Activated gamma-delta T cell treated with Interleukin-2 at 50 U/mL for 16 hours (primary cell): ENCODE data around the gene HACD3.
"Not testable (repeated sequence)": the region's sequence is repeated elsewhere in the genome, so short reads cannot be mapped to it uniquely, and the experiment has no call there.

Source experiments
- DNase-seq: peaks from one replicate; pipeline ENCODE4 v3.0.0-alpha.2; 2020

The HACD3 gene

DNA sequence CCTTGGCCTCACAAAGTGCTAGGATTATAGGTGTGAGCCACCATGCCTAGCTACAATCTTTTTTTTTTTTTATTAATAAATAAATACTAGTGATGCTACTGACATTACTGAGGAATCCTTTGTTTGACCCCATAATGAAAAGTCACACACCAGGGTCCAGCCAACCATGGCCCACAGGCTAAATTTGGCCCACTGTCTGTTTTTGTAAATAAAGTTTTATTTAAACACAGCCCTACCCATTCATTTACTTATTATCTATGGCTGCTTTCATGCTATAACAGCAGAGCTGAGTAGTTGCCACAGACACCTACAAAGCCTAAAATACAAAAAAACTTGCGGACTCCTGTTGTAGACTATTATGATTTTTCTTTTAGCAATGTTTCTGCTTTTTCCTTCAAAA, 73.3 kb downstream of the HACD3 start:
- no peak for DNase-seq

DNA sequence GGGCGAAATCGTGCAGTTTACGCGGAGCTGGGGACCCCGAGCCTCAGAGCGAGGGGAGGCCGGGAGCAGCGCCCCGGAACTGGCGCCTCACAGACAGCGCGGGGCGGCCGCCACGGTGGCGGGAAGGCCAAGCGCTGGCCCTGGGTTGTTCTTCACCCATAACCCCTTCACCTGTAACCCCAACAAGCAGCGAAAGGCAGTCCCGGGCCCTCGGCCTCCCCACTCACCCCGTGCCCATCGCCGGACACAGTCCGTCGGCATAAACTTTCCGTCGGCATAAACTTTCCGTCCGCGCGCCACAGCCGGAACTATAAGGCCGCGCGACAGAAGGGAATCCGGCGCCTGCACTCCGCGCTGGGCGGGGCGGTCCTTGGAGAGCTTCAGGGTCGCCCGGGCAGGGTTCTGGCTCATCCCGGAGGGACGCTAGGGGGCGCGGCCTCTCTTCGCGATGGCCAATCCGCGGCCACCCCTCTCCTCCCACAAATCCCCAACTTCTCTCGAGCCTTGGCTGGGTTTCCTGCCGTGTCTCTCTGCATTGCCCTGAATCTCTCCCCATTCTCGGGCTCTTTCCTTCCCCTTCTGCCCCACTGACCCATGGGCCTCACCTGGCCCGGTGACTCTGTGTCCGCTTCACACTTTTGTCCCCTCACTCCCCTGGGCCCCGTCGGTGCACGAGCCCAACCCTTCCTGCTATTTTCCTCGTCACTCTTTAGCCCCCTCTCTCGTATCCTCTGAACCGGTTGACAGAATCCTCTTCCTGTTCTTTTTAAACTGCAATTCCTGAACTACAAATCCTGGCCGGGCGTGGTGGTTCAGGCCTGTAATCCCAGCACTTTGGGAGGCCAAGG, 80.8 kb downstream of the HACD3 start, which contains the start of gene INTS14:
TSS of gene INTS14 (minus strand) at position 261 of the 848 bp plus-strand sequence. CDS start 3,751 bp downstream, outside the sequence.
- peak; percentile 90 for DNase-seq

DNA sequence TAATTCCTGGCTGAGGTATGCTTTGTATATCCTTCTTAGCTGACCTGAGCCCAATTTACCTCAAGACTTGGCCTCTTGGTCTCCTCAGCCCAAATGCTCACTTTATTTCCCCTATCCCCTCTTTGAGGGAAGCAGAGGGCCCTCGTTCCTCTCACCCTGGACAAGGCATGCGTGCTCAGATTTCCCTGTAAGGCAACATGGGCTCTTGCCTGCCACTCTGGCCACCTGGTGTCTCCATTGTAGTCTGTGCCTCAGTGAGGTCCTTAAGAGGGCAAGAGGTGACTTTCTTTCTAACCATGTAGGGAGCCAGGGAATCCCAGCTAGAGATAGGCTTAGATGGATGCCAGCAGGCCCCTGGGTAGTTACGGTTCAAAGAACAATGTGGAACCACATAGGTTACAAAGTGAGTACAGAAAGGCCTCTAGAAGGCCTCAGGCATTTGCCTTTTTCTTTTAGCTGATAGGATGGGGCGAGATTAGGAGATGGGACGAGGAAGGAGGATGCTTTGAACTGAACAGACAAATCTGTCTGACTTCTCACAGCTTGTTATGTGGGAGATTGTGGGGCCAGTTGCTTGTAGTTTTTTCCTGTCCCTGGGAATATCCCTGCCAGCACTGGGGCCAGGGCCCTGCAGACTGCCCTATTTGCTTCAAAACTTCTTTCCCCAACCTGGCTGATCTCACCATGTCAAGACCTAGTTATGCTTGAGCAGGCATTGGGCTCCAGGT, 81.8 kb downstream of the HACD3 start:
- no peak for DNase-seq

DNA sequence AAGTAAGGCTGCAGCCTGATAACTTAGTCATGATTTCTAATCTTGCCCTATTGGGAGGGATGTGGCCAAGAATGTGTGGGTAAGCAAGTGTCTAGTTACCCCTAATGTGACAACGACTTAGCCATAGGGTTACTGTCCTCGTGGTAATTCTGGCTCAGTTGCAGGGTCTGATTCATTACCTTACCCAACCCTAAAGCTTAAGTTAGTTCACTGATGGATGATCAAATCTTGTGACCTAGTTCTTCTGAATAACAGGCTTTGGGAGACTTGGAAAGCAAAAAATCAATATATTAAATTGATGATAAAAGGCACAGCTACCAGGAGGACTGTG, 82.3 kb downstream of the HACD3 start:
- no peak for DNase-seq

DNA sequence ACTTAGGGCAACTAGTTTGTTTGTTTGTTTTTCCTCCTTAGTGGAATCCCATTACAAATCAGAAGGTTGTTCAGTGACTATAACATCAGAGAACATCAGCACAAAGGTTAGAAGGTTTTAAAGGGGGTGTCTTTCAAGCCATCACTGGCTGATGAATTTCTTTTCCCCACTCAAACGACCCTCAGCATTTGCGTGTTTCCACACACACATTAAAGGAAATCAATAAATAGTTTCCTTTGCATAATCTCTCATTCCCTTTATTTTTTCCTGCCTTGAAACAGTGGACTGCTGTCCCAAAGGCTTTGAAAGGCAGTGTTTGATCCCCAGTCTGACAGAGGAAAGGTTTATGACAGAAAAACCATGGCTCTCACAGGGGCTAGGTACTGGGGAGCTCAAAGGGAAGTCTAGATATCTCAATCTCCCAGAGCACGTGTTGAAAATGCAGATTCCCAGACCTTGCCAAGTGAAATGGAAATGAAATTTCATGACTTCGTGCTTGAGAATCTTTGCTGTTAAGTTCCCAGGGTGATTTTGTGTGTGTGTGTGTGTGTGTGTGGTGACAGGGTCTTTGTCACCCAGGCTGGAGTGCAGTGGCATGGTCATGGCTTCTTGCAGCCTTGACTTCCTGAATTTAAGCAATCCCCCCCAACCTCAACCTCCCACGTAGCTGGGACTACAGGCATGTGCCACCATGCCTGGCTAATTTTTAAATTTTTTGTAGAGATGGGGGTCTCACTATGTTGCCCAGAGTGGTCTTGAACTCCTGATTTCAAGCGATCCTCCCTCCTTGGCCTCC, 82.9 kb downstream of the HACD3 start:
- no peak for DNase-seq

DNA sequence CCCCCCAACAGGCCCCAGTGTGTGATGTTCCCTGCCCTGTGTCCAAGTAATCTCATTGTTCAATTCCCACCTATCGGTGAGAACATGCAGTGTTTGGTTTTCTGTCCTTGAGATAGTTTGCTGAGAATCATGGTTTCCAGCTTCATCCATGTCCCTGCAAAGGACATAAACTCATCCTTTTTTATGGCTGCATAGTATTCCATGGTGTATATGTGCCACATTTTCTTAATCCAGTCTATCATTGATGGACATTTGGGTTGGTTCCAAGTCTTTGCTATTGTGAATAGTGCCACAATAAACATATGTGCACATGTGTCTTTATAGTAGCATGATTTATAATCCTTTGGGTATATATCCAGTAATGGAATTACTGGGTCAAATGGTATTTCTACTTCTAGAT, 85.6 kb downstream of the HACD3 start:
- DNase-seq: not testable (repeated sequence)

DNA sequence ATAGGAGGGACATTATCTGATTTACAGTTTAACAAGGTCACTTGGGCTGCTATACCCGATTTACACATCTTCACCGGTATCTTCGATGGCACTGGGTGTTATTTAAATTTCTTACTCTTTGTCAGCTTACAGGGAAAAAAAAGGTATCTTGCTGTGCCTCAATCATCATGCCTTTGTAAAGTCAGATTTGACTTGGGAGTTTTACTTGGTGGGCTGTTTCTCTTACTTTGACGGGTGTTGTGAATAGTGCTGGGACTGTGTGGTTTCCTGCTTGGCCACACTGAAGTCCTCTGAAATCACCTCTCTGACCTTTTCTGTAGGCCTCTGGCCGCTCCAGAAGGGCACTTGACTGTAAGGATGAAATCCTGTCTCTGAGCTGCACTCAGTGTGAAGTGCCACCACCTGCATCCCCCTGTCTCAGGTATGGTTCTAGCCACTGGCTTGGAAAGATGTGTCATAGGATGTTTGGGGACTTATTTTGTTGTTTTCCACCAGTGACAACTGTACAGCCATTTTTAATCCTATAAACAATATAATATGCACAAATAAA, 88.4 kb downstream of the HACD3 start:
- DNase-seq: no peak

DNA sequence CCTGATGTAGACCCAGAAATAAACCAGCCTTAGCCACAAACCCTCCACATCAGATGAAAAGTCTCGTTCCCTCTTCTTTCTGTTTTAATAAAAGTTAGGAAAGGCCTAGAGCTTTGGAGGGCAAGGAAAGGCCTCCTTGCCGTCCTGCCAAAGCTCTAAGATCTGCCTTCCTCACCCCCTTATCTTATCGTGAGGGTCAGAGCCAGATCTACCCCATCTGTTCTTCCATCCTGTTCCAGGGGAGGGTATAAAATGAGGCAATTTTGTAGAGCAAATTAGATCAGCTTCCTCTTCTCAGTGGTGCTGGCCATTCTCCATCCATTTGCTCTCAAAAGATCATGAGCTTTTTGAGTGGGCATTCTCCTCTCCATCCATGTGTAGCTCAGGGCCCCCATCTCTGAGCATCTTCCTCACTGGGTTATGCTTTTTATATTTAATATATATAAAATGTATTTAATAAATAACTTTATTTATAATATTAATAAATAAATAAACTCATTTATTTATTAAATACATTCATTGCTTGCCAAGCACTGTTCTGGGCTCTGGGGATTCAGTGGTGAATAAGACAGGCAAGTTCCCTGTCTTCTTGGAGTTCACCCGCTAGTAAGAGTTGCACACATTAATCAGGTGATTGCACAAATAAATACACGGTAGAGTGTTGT, 89.5 kb downstream of the HACD3 start:
- DNase-seq: no peak

DNA sequence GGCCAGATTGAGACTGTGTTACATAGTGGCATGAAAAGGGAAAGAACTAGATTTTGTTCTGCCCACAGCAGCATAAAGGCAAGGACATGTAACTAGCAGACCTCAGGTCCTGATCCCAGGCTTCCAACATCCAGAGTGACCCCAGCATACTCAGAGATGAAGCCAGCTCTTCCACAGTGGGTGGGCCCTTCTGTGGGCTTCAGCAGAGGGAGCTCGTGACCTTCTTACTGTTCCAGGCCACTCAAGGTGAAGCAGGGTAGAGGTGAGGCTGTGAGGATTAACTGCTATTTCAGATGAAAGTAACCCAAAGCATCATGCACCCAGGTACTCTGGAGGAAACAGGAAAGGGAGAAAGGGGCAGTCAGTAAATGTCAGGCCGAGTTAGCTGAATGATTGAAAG, 90.6 kb downstream of the HACD3 start:
- no peak for DNase-seq

DNA sequence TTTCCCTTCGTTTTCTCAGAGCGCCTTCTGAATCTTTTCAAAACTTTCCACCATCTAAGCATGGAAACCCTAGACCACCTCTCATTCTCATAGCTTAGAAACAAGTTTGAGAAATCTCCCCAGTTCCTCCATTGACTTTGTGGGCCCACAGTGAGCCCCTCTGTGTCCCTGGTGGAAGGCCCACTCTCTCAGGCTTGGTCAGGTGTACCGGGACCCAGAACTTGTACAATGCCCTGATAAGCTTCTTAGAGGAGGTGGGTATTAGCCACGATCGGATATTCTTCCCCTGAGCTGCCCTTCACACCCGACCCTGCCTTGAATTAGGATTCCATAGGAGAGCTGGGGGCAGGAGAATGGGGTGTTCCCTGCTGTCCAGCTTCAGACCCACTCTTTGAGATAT, 91.4 kb downstream of the HACD3 start, which contains the start of gene SLC24A1:
TSS of gene SLC24A1 (plus strand) at position 301 of the 400 bp plus-strand sequence. CDS start 2,143 bp downstream, outside the sequence.
- DNase-seq: no peak

DNA sequence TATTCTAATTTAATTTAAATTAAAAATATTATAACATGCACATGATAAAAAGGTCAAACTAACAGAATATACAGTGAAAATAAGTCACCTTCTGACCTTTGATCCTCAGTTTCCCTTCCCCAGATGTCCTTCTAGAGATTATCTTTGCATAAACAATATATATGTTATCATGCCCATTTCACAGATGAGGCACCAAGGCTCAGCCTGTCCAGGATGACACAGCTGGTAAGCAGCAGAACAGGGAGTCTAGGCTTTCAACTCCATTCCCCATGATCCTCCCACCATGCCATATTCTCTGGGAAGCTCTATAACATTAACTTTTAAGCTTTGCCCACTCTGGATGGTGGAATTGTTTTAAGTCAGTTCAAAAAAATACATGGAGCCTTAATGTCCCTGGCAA, 92.8 kb downstream of the HACD3 start:
- DNase-seq: no peak

DNA sequence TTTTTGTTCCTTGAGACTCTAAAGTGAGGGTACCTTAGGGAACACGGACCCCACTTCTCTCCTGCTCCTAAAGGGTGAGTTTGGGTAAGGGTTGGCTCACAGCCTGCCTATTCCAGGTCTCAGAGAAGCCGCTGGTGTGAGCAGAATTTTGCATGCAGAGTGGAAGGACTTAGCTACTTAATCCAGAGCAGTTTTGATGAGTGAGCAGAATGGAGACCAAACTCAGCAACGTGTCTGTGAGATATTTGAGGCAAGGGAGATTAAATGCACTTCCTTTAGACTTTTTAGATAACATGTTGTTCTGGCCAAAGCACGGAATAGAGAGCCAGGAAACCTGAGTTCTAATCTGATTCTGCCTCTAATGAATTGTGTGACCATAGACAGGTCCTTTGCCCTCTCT, 96.6 kb downstream of the HACD3 start:
- no peak for DNase-seq
